ENCODE data around the gene ABLIM2. TPM values are rescaled to one million over a fixed set of nuclear protein-coding genes. Genes with fewer than 3 reads are reported as not detected.
"Not testable (repeated sequence)": the region's sequence is repeated elsewhere in the genome, so short reads cannot be mapped to it uniquely, and the experiment has no call there.

ABLIM2 gene
- total RNA-seq, 4 donors from 2014 or later = 4.2 to 28.5 (median 8.7) TPM

- Histone ChIP-seq H3K27me3 (no peaks in the 10 kb centered on the region), H3K36me3 (no peaks in the 10 kb centered on the region), H3K4me3 (no peak overlapping the region), H3K9me3 (no peaks in the 10 kb centered on the region), H3K27ac (replicated peaks in 1 of 4) (no peak overlapping the region), H3K4me1 (peaks cover 37 to 54% (median 44%) of the 10 kb centered on the region in 4 donors)
- intact Hi-C loops (cut with DNase I) = no loop called here
- 59% methylated on average over 15 of the region's 15 CpGs for WGBS
- no peak for DNase-seq (ENCODE audit: extremely low spot score)
- no peak for TF ChIP-seq POLR2A (IDR thresholded peaks at IDR 0.05; ENCODE audit: low read depth)
- no peak for TF ChIP-seq POLR2AphosphoS5 (IDR thresholded peaks at IDR 0.05)
- no peak for TF ChIP-seq CTCF (IDR thresholded peaks at IDR 0.05)
These were observed 14.3 kb downstream of the ABLIM2 start for GRCh38 chr4:8144359-8144758.

GRCh38 chr4:8143392-8144140 is 15.0 kb downstream of the ABLIM2 start:
- no peak for DNase-seq (ENCODE audit: extremely low spot score)
- H3K27me3 ChIP-seq = no peaks in the 10 kb centered on the region
- no peaks in the 10 kb centered on the region for H3K9me3 ChIP-seq
- peaks cover 37 to 54% (median 44%) of the 10 kb centered on the region in 4 donors for H3K4me1 ChIP-seq
- 92% methylated on average over 5 of the region's 11 CpGs for WGBS
- TF ChIP-seq POLR2A (IDR thresholded peaks at IDR 0.05; ENCODE audit: low read depth) (no peak), EP300 (IDR thresholded peaks at IDR 0.05) (no peak)
- no peaks in the 10 kb centered on the region for H3K36me3 ChIP-seq
- intact Hi-C loops (cut with DNase I) = no loop called here
- H3K4me3 ChIP-seq = no peak overlapping the region
- no peak overlapping the region for H3K27ac ChIP-seq (replicated peaks in 1 of 4)

- no peaks in the 10 kb centered on the region for H3K27me3 ChIP-seq
- H3K4me1 ChIP-seq = peaks cover 37 to 54% (median 44%) of the 10 kb centered on the region in 4 donors
- intact Hi-C loops (cut with DNase I) = no loop called here
- no peak for DNase-seq (ENCODE audit: extremely low spot score)
- no peaks in the 10 kb centered on the region for H3K9me3 ChIP-seq
- 70% methylated on average over 8 of the region's 9 CpGs for WGBS
- TF ChIP-seq POLR2A (IDR thresholded peaks at IDR 0.05; ENCODE audit: low read depth) = no peak
- no peak for TF ChIP-seq EP300 (IDR thresholded peaks at IDR 0.05)
- TF ChIP-seq CTCF (IDR thresholded peaks at IDR 0.05) = no peak
- no peak for TF ChIP-seq POLR2AphosphoS5 (IDR thresholded peaks at IDR 0.05)
- H3K36me3 ChIP-seq = no peaks in the 10 kb centered on the region
- no peak overlapping the region for H3K4me3 ChIP-seq
- H3K27ac ChIP-seq (replicated peaks in 1 of 4) = no peak overlapping the region
These were observed 16.1 kb downstream of the ABLIM2 start for GRCh38 chr4:8142556-8142955.

GRCh38 chr4:8141935-8142334 is 16.7 kb downstream of the ABLIM2 start:
- 80% methylated on average over 4 of the region's 9 CpGs for WGBS
- no peaks in the 10 kb centered on the region for H3K27me3 ChIP-seq
- H3K36me3 ChIP-seq = no peaks in the 10 kb centered on the region
- TF ChIP-seq POLR2AphosphoS5 (IDR thresholded peaks at IDR 0.05) (no peak), EP300 (IDR thresholded peaks at IDR 0.05) (no peak), CTCF (IDR thresholded peaks at IDR 0.05) (no peak), POLR2A (IDR thresholded peaks at IDR 0.05; ENCODE audit: low read depth) (no peak)
- peaks cover 37 to 54% (median 44%) of the 10 kb centered on the region in 4 donors for H3K4me1 ChIP-seq
- no peak overlapping the region for H3K27ac ChIP-seq (replicated peaks in 1 of 4)
- no peak for DNase-seq (ENCODE audit: extremely low spot score)
- intact Hi-C loops (cut with DNase I) = no loop called here
- no peaks in the 10 kb centered on the region for H3K9me3 ChIP-seq
- H3K4me3 ChIP-seq = no peak overlapping the region

GRCh38 chr4:8140915-8141314 is 17.7 kb downstream of the ABLIM2 start:
- intact Hi-C loops (cut with DNase I) = no loop called here
- 66% methylated on average over 6 of the region's 6 CpGs for WGBS
- Histone ChIP-seq H3K9me3 (no peaks in the 10 kb centered on the region), H3K27ac (replicated peaks in 1 of 4) (no peak overlapping the region), H3K4me1 (peaks cover 32 to 46% (median 37%) of the 10 kb centered on the region in 4 donors), H3K27me3 (no peaks in the 10 kb centered on the region), H3K4me3 (no peak overlapping the region), H3K36me3 (no peaks in the 10 kb centered on the region)
- no peak for TF ChIP-seq EP300 (IDR thresholded peaks at IDR 0.05)
- TF ChIP-seq CTCF (IDR thresholded peaks at IDR 0.05) = no peak
- no peak for TF ChIP-seq POLR2AphosphoS5 (IDR thresholded peaks at IDR 0.05)
- TF ChIP-seq POLR2A (IDR thresholded peaks at IDR 0.05; ENCODE audit: low read depth) = no peak
- DNase-seq (ENCODE audit: extremely low spot score) = no peak

GRCh38 chr4:8139726-8140125 is 18.9 kb downstream of the ABLIM2 start:
- H3K27ac ChIP-seq (replicated peaks in 1 of 4); DNase-seq (ENCODE audit: extremely low spot score); intact Hi-C loops (cut with DNase I); H3K36me3 ChIP-seq; H3K27me3 ChIP-seq; H3K9me3 ChIP-seq; H3K4me3 ChIP-seq: not testable (repeated sequence)
- peaks cover 23 to 34% (median 26%) of the 10 kb centered on the region in 4 donors for H3K4me1 ChIP-seq
- WGBS = 93% methylated on average over 5 of the region's 5 CpGs
